Nephron progenitor cell (in vitro differentiated cells): ENCODE measurements around the gene NPL.

Experiments used
- DNase-seq: peaks from one replicate; pipeline ENCODE4 v3.0.0; 2021
- H3K27ac Mint-ChIP-seq: 2 replicates; pipeline ENCODE4 v1.8.0; 2021; ENCODE audit warnings: mild to moderate bottlenecking, moderate library complexity, mixed read lengths
- H3K27me3 Mint-ChIP-seq: 2 replicates; pipeline ENCODE4 v1.8.0; 2021; ENCODE audit warnings: mild to moderate bottlenecking, low read depth, mixed read lengths; ENCODE audit not compliant: poor library complexity
- H3K36me3 Mint-ChIP-seq: 2 replicates; pipeline ENCODE4 v1.8.0; 2021; ENCODE audit warnings: low read depth, mixed read lengths
- H3K4me1 Mint-ChIP-seq: 2 replicates; pipeline ENCODE4 v1.8.0; 2021; ENCODE audit warnings: mixed read lengths
- H3K4me3 Mint-ChIP-seq: 2 replicates; pipeline ENCODE4 v1.8.0; 2021; ENCODE audit warnings: mild to moderate bottlenecking, moderate library complexity, mixed read lengths
- H3K9me3 Mint-ChIP-seq: 2 replicates; pipeline ENCODE4 v1.8.0; 2021; ENCODE audit warnings: mild to moderate bottlenecking, moderate library complexity, mixed read lengths
- CTCF ChIP-seq: fragments of 200-600 bp; sonication (generic); IDR thresholded peaks from 2 replicates; pipeline ENCODE4 v1.5.0; 2021; ENCODE audit warnings: antibody characterized with exemption

The NPL gene, protein sequence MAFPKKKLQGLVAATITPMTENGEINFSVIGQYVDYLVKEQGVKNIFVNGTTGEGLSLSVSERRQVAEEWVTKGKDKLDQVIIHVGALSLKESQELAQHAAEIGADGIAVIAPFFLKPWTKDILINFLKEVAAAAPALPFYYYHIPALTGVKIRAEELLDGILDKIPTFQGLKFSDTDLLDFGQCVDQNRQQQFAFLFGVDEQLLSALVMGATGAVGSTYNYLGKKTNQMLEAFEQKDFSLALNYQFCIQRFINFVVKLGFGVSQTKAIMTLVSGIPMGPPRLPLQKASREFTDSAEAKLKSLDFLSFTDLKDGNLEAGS

GRCh38 chr1:182789138-182790076 is at the start of gene NPL:
Gene NPL, plus strand, starts transcription at chr1:182789773. Its CDS starts 4,599 bp downstream, at chr1:182794372.
- H3K27me3 Mint-ChIP-seq, result peaks cover 51% of the 10 kb centered on the region
- no peaks in the 10 kb centered on the region for H3K36me3 Mint-ChIP-seq
- DNase-seq, result peak; percentile 80
- no peaks in the 10 kb centered on the region for H3K9me3 Mint-ChIP-seq
- H3K4me1 Mint-ChIP-seq, result peaks cover 5% of the 10 kb centered on the region
- TF ChIP-seq CTCF, result no peak
- peak within 1 kb of the TSS; percentile 90 for H3K4me3 Mint-ChIP-seq
- H3K27ac Mint-ChIP-seq, result no peak within 1 kb of the TSS

- Mint-ChIP-seq H3K36me3 (no peaks in the 10 kb centered on the region), H3K27me3 (peaks cover 37% of the 10 kb centered on the region), H3K27ac (peak overlapping the region; percentile 26), H3K4me1 (peaks cover 18% of the 10 kb centered on the region), H3K9me3 (peaks cover 36% of the 10 kb centered on the region), H3K4me3 (no peak overlapping the region)
- DNase-seq, result no peak
- no peak for TF ChIP-seq CTCF
These were observed 49.5 kb upstream of the NPL start for GRCh38 chr1:182740120-182740519.

DNA sequence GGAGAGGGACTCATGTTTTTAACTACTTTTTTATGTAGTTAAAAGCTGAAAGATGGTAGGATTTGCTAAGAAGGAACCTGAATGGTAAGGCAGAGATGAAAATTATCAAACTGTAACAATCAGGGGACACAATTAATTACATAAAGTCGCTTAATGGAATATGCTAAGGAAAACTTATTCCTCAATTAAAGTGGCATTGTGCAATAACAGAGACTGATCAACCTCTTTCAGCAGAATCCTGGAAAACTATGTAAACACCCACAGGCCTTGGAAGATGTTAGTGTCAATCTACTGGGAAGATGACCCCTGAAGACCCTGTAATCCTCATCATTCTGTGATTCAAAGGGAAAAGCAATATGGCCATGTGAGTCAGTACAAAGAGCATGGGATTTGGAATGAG is 46.8 kb upstream of the NPL start:
- H3K27ac Mint-ChIP-seq, result no peak overlapping the region
- no peak for TF ChIP-seq CTCF
- DNase-seq, result no peak
- peaks cover 40% of the 10 kb centered on the region for H3K27me3 Mint-ChIP-seq
- H3K4me3 Mint-ChIP-seq, result no peak overlapping the region
- no peaks in the 10 kb centered on the region for H3K36me3 Mint-ChIP-seq
- H3K9me3 Mint-ChIP-seq, result peaks cover 22% of the 10 kb centered on the region
- peaks cover 18% of the 10 kb centered on the region for H3K4me1 Mint-ChIP-seq

- H3K4me3 Mint-ChIP-seq, result no peak overlapping the region
- H3K27ac Mint-ChIP-seq, result no peak overlapping the region
- TF ChIP-seq CTCF, result no peak
- H3K36me3 Mint-ChIP-seq, result no peaks in the 10 kb centered on the region
- peaks cover 15% of the 10 kb centered on the region for H3K4me1 Mint-ChIP-seq
- H3K27me3 Mint-ChIP-seq, result peaks cover 12% of the 10 kb centered on the region
- H3K9me3 Mint-ChIP-seq, result peaks cover 14% of the 10 kb centered on the region
- DNase-seq, result peak; percentile 21
These were observed 37.2 kb upstream of the NPL start for GRCh38 chr1:182752077-182752988.

- Mint-ChIP-seq H3K27ac (no peak overlapping the region), H3K4me3 (no peak overlapping the region), H3K36me3 (no peaks in the 10 kb centered on the region), H3K27me3 (peaks cover 12% of the 10 kb centered on the region), H3K4me1 (peaks cover 15% of the 10 kb centered on the region), H3K9me3 (peaks cover 9% of the 10 kb centered on the region)
- DNase-seq, result no peak
- no peak for TF ChIP-seq CTCF
These were observed 35.5 kb upstream of the NPL start for GRCh38 chr1:182754087-182754486.
